GM10266 (cell line): ENCODE results near the gene RHOV.

Experiments
- DNase-seq: peaks from one replicate; pipeline ENCODE4 v3.0.0; 2012; ENCODE audit errors: extremely low spot score
- TF ChIP-seq, protein P1 (sequence below): IDR thresholded peaks from 2 replicates; pipeline ENCODE4 v1.5.1; 2012; ENCODE audit warnings: mild to moderate bottlenecking, low read depth; ENCODE audit not compliant: control insufficient read depth, insufficient read depth; ENCODE audit errors: missing control alignments

The RHOV gene

DNA sequence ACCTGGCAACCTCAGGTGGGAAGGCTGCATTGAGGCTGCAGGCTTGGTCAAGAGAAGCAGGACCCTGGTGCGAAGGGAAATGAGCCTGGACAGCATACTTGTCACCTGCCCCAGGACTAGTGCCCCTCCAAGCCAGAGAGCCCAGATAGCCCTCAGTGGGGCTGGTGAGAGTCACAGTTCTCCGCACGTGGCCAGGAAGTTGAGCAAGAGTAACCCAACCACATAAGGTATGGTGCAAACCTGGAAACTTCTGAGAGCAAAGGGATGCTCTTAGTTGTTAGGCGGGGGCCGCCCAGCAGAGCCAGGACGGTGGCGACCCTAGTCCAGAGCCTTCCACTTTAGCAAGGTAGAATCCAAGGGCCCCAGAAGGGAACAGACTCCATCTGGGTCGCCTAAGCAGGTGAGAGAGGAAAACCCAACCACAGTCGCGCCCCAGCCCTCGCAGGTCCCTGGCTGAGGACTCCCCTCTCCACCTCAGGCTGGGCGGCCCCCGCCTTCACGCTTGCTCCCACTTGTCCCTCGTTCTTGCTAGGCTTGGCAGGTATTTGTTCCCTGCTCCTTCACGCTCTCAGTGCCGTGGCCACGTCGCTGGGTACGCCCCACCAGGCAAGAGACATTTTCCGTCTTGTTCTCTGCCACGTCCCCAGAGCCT, 19.1 kb upstream of the RHOV start:
- DNase-seq, result no peak
- TF ChIP-seq, protein P1, sequence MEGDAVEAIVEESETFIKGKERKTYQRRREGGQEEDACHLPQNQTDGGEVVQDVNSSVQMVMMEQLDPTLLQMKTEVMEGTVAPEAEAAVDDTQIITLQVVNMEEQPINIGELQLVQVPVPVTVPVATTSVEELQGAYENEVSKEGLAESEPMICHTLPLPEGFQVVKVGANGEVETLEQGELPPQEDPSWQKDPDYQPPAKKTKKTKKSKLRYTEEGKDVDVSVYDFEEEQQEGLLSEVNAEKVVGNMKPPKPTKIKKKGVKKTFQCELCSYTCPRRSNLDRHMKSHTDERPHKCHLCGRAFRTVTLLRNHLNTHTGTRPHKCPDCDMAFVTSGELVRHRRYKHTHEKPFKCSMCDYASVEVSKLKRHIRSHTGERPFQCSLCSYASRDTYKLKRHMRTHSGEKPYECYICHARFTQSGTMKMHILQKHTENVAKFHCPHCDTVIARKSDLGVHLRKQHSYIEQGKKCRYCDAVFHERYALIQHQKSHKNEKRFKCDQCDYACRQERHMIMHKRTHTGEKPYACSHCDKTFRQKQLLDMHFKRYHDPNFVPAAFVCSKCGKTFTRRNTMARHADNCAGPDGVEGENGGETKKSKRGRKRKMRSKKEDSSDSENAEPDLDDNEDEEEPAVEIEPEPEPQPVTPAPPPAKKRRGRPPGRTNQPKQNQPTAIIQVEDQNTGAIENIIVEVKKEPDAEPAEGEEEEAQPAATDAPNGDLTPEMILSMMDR, result no peak

DNA sequence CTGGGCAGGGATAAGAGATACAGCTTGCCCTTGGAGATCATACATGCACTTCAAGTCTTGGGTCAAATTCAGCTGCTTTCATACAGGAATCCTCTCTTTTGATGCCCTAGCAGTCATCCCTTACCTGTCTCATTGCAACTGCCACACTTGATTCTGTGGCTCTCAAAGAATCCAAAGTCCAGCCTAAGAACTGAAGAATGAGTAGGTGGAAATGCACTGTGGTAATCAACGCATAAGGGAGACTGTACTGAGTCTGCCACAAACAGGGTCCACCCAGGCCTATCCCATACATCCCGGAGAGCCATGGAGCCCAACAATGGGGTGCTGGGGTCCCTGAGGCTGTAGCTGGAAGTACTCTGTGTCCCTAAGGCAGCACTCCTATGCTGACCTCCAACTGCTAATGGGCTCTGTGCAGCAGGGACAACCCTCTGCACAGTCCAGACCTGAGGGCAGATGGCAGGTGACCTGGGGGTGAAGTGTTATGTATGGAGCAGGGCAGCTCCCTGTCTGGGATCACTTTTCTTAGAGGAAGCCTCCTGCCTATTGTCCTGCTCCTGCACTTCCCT, 18.5 kb upstream of the RHOV start:
- TF ChIP-seq, protein P1, result no peak
- DNase-seq, result no peak

DNA sequence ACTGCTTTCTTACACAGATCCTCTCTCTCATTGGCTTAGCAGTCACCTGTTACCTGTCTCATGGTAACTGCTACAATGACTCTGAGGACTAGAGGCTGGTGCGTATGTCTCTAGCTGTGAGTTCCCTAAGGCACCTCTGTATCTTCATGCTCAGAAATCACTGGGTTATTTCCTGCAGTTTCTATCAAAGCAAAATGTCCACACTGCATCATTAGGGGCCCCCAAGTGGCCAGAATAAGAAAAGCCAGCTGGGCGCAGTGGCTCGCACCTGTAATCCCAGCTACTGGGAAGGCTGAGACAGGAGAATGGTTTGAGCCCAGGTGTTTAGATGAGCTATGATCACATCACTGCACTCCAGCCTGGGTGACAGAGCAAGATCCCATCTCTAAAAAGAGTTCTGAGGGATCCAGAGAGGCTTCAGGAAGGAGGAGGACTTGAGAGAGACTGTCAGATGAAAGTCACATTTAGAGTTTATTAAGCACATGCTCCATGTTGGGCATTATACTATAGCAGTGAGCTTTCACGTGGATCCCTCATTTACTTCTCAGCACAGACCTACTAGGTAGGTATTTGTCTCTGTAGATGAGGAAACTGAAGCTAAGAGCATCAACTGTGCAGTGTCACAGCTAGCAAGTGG, 17.9 kb upstream of the RHOV start:
- TF ChIP-seq, protein P1, result peak; percentile 79
- DNase-seq, result peak; percentile 67

DNA sequence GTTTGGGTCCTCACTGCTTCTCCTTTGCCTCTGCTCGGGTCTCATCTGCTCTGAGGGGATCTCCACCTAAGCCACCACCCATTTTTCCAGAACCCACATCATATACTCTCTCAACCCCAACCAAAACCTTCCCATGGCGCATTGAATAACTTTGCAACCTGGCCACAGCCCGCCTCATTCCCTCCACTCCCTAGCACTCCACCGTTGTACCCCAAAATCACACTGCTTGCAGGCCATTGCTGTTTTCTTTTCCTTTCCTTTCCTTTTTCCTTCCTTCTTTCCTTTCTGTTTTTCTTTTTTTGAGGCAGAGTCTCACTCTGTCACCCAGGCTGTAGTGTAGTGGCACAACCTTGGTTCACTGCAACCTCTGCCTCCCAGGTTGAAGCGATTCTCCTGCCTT, 17.1 kb upstream of the RHOV start:
- TF ChIP-seq, protein P1, result no peak
- DNase-seq, result no peak

DNA sequence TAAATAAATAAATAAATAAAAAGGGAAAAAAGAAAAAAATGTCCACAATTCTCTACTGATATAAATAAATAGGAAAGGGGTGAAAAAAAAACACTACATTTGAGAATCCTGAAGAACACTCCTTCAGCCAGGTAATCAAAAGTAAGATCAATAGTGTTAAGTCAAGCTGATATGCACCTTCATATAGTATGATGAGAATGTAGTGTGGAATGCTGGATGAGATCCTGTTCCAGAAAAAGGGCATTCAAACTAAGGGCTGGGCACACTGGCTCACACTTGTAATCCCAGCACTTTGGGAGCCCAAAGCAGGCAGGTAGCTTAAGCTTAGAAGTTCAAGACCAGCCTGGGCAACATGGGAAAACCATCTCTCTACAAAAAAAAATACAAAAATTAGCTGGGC, 15.1 kb upstream of the RHOV start:
- DNase-seq, result no peak
- TF ChIP-seq, protein P1, result no peak

DNA sequence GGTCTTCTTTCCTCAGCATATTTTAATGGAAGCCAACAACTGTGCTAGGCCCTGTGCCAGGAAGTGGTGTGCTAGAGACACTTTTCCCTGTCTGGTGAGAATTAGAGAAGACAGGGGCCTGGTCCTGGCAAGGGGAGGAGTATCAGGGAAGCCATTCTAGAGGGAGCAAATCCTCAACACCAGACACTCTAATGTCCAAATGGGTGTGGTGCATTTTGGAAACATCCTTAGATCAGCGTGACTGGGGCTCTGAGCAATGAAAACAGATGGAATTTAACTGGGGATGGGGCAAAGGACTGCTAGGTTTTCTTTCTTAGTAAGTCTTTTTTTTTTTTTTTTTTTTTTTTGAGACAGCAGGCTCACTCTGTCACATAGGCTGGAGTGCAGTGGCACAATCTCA, 12.6 kb upstream of the RHOV start:
- TF ChIP-seq, protein P1, result no peak
- no peak for DNase-seq

DNA sequence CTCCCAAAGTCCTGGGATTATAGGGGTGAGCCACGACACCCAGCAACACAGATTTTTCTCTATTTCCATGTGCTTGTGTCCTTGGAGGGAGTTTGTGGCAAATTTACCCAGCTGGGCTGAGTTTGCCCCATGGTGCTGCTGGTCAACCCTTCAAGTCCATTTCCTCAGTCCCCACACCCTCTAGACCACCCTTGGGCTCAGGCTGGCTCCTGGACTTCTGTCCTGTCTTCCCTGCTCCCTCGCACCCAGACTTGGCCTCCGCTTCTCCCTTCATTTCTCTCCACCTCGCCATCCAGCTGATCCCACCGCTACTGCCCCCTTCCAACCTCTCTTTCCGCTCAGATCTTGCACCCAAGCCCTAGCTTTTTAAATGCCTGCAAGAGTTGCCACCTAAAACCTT, 7.3 kb upstream of the RHOV start:
- DNase-seq, result no peak
- TF ChIP-seq, protein P1, result no peak
